Astrocyte (in vitro differentiated cells and primary cell): ENCODE measurements around the gene FAM3B. TPM values are rescaled to one million over a fixed set of nuclear protein-coding genes. Genes with fewer than 3 reads are reported as not detected.

ENCODE experiments used
- DNase-seq: peaks from one replicate; pipeline ENCODE4 v3.0.0-alpha.2; 2010; ENCODE audit warnings: low read depth
- FAIRE-seq: peaks from 2 replicates; lab custom pipeline; 2011; peaks lifted over from hg19 to GRCh38; lab: Jason Lieb, UNC
- H2AFZ ChIP-seq: 2 replicates; pipeline ENCODE4 v1.6.0; 2012; ENCODE audit warnings: low read depth, low read length, inconsistent platforms
- H3K27ac ChIP-seq: 2 replicates; pipeline ENCODE4 v1.5.1; 2011; ENCODE audit warnings: low read depth, low read length, inconsistent platforms
- H3K27me3 ChIP-seq: 2 replicates; pipeline ENCODE4 v1.6.0; 2011; ENCODE audit warnings: low read length, inconsistent platforms; ENCODE audit not compliant: insufficient read depth
- H3K36me3 ChIP-seq: 2 replicates; pipeline ENCODE4 v1.5.1; 2011; ENCODE audit warnings: low read length, inconsistent platforms; ENCODE audit not compliant: insufficient read depth
- H3K4me1 ChIP-seq: 2 replicates; pipeline ENCODE4 v1.5.1; 2011; ENCODE audit warnings: low read length, inconsistent platforms; ENCODE audit not compliant: insufficient read depth
- H3K4me2 ChIP-seq: 2 replicates; pipeline ENCODE4 v1.6.0; 2012; ENCODE audit warnings: low read length, inconsistent platforms
- H3K4me3 ChIP-seq: 2 replicates; pipeline ENCODE4 v1.5.1; 2011; ENCODE audit warnings: low read depth, mild to moderate bottlenecking, low read length, inconsistent platforms; ENCODE audit not compliant: insufficient read depth
- H3K79me2 ChIP-seq: 2 replicates; pipeline ENCODE4 v1.6.0; 2012; ENCODE audit warnings: mild to moderate bottlenecking, low read length, inconsistent platforms; ENCODE audit not compliant: insufficient read depth
- H3K9ac ChIP-seq: 2 replicates; pipeline ENCODE4 v1.6.0; 2012; ENCODE audit warnings: mild to moderate bottlenecking, low read length, inconsistent platforms
- H3K9me3 ChIP-seq: 2 replicates; pipeline ENCODE4 v1.5.1; 2012; ENCODE audit warnings: low read depth, mild to moderate bottlenecking, low read length, inconsistent platforms; ENCODE audit not compliant: insufficient read depth
- H4K20me1 ChIP-seq: 2 replicates; pipeline ENCODE4 v1.6.0; 2012; ENCODE audit warnings: low read length, inconsistent platforms; ENCODE audit not compliant: insufficient read depth
- H3K27ac Mint-ChIP-seq: one replicate; pipeline ENCODE4 v1.8.0; 2021; ENCODE audit warnings: mild to moderate bottlenecking, mixed read lengths; ENCODE audit not compliant: unreplicated experiment
- H3K27me3 Mint-ChIP-seq: one replicate; pipeline ENCODE4 v1.8.0; 2021; ENCODE audit warnings: low read depth, mixed read lengths; ENCODE audit not compliant: unreplicated experiment
- H3K36me3 Mint-ChIP-seq: one replicate; pipeline ENCODE4 v1.8.0; 2021; ENCODE audit warnings: low read depth, mixed read lengths; ENCODE audit not compliant: unreplicated experiment
- H3K4me1 Mint-ChIP-seq: one replicate; pipeline ENCODE4 v1.8.0; 2021; ENCODE audit warnings: low read depth, mixed read lengths; ENCODE audit not compliant: unreplicated experiment
- H3K4me3 Mint-ChIP-seq: one replicate; pipeline ENCODE4 v1.8.0; 2021; ENCODE audit warnings: mild to moderate bottlenecking, moderate library complexity, mixed read lengths; ENCODE audit not compliant: unreplicated experiment
- H3K9me3 Mint-ChIP-seq: one replicate; pipeline ENCODE4 v1.8.0; 2021; ENCODE audit warnings: mild to moderate bottlenecking, mixed read lengths; ENCODE audit not compliant: unreplicated experiment
- EZH2 ChIP-seq: IDR thresholded peaks from 2 replicates; pipeline ENCODE4 v1.6.1; 2012; ENCODE audit warnings: mild to moderate bottlenecking, low read length, inconsistent platforms; ENCODE audit not compliant: insufficient read depth
- total RNA-seq: library from RNA; stranded (reverse); gene quantifications from 2 replicates; pipeline ENCODE4 v1.2.1, GENCODE V29; 2021
- TF ChIP-seq, protein P1 (sequence below): IDR thresholded peaks from 2 replicates; pipeline ENCODE4 v1.5.1; 2011; ENCODE audit warnings: low read depth, mild to moderate bottlenecking, inconsistent platforms, low read length, moderate library complexity; ENCODE audit not compliant: insufficient read depth

FAM3B gene
- total RNA-seq, 1 donor from 2014 or later = not detected

DNA sequence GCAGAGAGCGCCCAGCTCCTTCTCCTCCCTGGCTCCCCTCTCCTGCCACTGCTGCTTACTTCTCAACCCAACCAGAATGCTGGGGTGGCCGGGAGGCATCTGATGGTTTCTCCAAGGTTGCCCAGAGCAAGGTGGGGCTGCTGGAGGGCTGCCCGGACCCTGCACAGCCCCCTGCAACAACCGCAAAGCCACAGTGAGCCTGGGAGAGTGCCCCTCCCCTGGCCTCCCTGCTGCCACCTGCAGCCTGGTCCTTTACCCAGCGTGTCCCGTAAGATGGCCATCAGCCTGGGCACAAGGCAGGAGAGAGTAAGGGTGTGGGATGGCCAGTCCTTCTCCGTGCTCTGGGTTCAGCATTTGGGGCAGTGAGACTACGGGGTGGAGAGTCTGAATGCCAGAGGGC is 62.2 kb downstream of the FAM3B start:
- no peak for FAIRE-seq
- H3K4me3 ChIP-seq = no peak overlapping the region
- no peaks in the 10 kb centered on the region for H3K79me2 ChIP-seq
- H2AFZ ChIP-seq = no peak overlapping the region
- no peaks in the 10 kb centered on the region for H3K27me3 ChIP-seq
- no peaks in the 10 kb centered on the region for H3K36me3 ChIP-seq
- no peak overlapping the region for H3K4me2 ChIP-seq
- peaks cover 20% of the 10 kb centered on the region for H3K27me3 Mint-ChIP-seq
- no peaks in the 10 kb centered on the region for H3K9me3 ChIP-seq
- TF ChIP-seq, protein P1, sequence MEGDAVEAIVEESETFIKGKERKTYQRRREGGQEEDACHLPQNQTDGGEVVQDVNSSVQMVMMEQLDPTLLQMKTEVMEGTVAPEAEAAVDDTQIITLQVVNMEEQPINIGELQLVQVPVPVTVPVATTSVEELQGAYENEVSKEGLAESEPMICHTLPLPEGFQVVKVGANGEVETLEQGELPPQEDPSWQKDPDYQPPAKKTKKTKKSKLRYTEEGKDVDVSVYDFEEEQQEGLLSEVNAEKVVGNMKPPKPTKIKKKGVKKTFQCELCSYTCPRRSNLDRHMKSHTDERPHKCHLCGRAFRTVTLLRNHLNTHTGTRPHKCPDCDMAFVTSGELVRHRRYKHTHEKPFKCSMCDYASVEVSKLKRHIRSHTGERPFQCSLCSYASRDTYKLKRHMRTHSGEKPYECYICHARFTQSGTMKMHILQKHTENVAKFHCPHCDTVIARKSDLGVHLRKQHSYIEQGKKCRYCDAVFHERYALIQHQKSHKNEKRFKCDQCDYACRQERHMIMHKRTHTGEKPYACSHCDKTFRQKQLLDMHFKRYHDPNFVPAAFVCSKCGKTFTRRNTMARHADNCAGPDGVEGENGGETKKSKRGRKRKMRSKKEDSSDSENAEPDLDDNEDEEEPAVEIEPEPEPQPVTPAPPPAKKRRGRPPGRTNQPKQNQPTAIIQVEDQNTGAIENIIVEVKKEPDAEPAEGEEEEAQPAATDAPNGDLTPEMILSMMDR = no peak
- TF ChIP-seq EZH2 = no peak
- no peak overlapping the region for H3K27ac ChIP-seq
- H3K27ac Mint-ChIP-seq = no peak overlapping the region
- H3K9ac ChIP-seq = no peak overlapping the region
- DNase-seq = no peak
- H3K4me1 ChIP-seq = no peaks in the 10 kb centered on the region
- H3K9me3 Mint-ChIP-seq = peaks cover 6% of the 10 kb centered on the region
- H3K4me1 Mint-ChIP-seq = no peaks in the 10 kb centered on the region
- no peak overlapping the region for H3K4me3 Mint-ChIP-seq
- no peaks in the 10 kb centered on the region for H4K20me1 ChIP-seq
- peaks cover 20% of the 10 kb centered on the region for H3K36me3 Mint-ChIP-seq

DNA sequence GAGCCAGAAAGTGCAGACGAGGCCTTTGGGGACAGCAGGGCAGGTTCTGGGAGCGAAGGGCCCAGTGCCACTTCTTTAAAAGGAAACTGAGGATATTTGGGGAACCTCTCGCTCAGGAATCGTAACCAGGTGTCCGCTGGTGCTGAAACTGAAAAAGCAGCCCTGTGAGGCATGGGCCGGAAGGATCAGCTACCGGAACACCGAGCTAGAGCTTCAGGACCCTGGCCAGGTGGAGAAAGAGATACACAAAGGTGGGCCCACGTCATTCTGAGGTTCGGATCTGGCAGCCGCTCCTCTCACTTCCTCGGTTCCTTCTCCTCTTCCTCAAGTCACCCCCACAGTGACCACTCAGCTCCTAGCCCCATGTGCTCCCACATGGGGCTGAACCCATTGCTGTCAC is 63.3 kb downstream of the FAM3B start:
- H3K27me3 Mint-ChIP-seq = peaks cover 18% of the 10 kb centered on the region
- Histone ChIP-seq H3K4me1 (no peaks in the 10 kb centered on the region), H2AFZ (no peak overlapping the region), H3K9me3 (no peaks in the 10 kb centered on the region), H3K27ac (no peak overlapping the region), H3K4me3 (no peak overlapping the region), H3K27me3 (no peaks in the 10 kb centered on the region), H3K79me2 (no peaks in the 10 kb centered on the region), H3K9ac (no peak overlapping the region), H3K4me2 (no peak overlapping the region), H3K36me3 (no peaks in the 10 kb centered on the region), H4K20me1 (no peaks in the 10 kb centered on the region)
- no peaks in the 10 kb centered on the region for H3K4me1 Mint-ChIP-seq
- no peak for FAIRE-seq
- H3K4me3 Mint-ChIP-seq = no peak overlapping the region
- H3K9me3 Mint-ChIP-seq = peaks cover 6% of the 10 kb centered on the region
- TF ChIP-seq, protein P1 = no peak
- no peak for TF ChIP-seq EZH2
- H3K27ac Mint-ChIP-seq = no peak overlapping the region
- peaks cover 20% of the 10 kb centered on the region for H3K36me3 Mint-ChIP-seq
- no peak for DNase-seq

DNA sequence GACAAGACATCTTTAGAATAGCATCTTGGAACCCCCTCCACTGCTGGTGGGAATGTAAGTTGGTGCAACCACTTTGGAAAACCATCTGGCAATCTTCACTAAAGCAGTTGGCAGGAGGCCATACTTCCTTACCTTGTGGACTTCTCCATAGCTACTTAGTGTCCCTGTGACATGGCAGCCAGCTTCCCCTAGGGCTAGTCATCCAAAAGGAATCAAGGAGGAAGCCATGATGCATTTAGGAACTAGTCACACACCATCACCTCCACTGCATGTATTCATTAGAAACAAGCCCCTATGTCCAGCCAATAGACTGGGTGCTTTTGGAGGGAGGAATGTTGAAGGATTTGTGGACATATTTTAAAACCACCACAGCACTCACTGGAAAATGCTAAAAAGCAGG is 65.1 kb downstream of the FAM3B start:
- DNase-seq (no peak), FAIRE-seq (no peak)
- H3K9ac ChIP-seq = no peak overlapping the region
- TF ChIP-seq EZH2 = no peak
- TF ChIP-seq, protein P1 = no peak
- Mint-ChIP-seq H3K27me3 (peaks cover 17% of the 10 kb centered on the region), H3K4me3 (no peak overlapping the region), H3K4me1 (no peaks in the 10 kb centered on the region), H3K9me3 (peaks cover 8% of the 10 kb centered on the region), H3K36me3 (peaks cover 25% of the 10 kb centered on the region), H3K27ac (no peak overlapping the region)
- no peaks in the 10 kb centered on the region for H4K20me1 ChIP-seq
- no peaks in the 10 kb centered on the region for H3K79me2 ChIP-seq
- no peak overlapping the region for H3K27ac ChIP-seq
- no peaks in the 10 kb centered on the region for H3K36me3 ChIP-seq
- H3K9me3 ChIP-seq = no peaks in the 10 kb centered on the region
- no peaks in the 10 kb centered on the region for H3K27me3 ChIP-seq
- no peak overlapping the region for H3K4me2 ChIP-seq
- no peak overlapping the region for H3K4me3 ChIP-seq
- no peaks in the 10 kb centered on the region for H3K4me1 ChIP-seq
- H2AFZ ChIP-seq = no peak overlapping the region
